ENCODE results near the gene MT1F. TPM values are rescaled to one million over a fixed set of nuclear protein-coding genes. Genes with fewer than 3 reads are reported as not detected.
"Not testable (repeated sequence)": the region's sequence is repeated elsewhere in the genome, so short reads cannot be mapped to it uniquely, and the experiment has no call there.

The MT1F gene
- polyA plus RNA-seq, 1 donor = 77.0 TPM

- Histone ChIP-seq H3K27ac (ENCODE audit: low read length) (no peak overlapping the region), H3K4me1 (ENCODE audit: control insufficient read depth, insufficient read depth, low read length) (peaks cover 13% of the 10 kb centered on the region), H3K9me3 (ENCODE audit: control insufficient read depth, low read depth, low read length) (no peaks in the 10 kb centered on the region), H3K27me3 (ENCODE audit: control insufficient read depth, insufficient read depth, low read length) (peaks cover 16% of the 10 kb centered on the region), H3K4me3 (ENCODE audit: low read length) (no peak overlapping the region), H3K36me3 (ENCODE audit: control insufficient read depth, insufficient read depth, low read length) (no peaks in the 10 kb centered on the region)
- no peak for DNase-seq
These were observed 44.1 kb upstream of the MT1F start for GRCh38 chr16:56613706-56614105.

GRCh38 chr16:56614549-56614991, 43.2 kb upstream of the MT1F start:
- peaks cover 5% of the 10 kb centered on the region for H3K4me1 ChIP-seq (ENCODE audit: control insufficient read depth, insufficient read depth, low read length)
- DNase-seq = no peak

GRCh38 chr16:56615353-56615752, 42.4 kb upstream of the MT1F start:
- H3K27ac ChIP-seq (ENCODE audit: low read length) = no peak overlapping the region
- peaks cover 22% of the 10 kb centered on the region for H3K27me3 ChIP-seq (ENCODE audit: control insufficient read depth, insufficient read depth, low read length)
- 100% methylated on average over 1 of the region's 3 CpGs for WGBS (ENCODE audit: insufficient coverage, low lambda C conversion rate)
- H3K4me1 ChIP-seq (ENCODE audit: control insufficient read depth, insufficient read depth, low read length) = peaks cover 1% of the 10 kb centered on the region
- no peaks in the 10 kb centered on the region for H3K9me3 ChIP-seq (ENCODE audit: control insufficient read depth, low read depth, low read length)
- H3K4me3 ChIP-seq (ENCODE audit: low read length) = no peak overlapping the region
- no peaks in the 10 kb centered on the region for H3K36me3 ChIP-seq (ENCODE audit: control insufficient read depth, insufficient read depth, low read length)
- no peak for DNase-seq

More at GRCh38 chr16:56614549-56614991, 43.2 kb upstream of the MT1F start:
- H3K36me3 ChIP-seq (ENCODE audit: control insufficient read depth, insufficient read depth, low read length) = no peaks in the 10 kb centered on the region
- no peak overlapping the region for H3K27ac ChIP-seq (ENCODE audit: low read length)
- no peak overlapping the region for H3K4me3 ChIP-seq (ENCODE audit: low read length)
- H3K27me3 ChIP-seq (ENCODE audit: control insufficient read depth, insufficient read depth, low read length) = peaks cover 22% of the 10 kb centered on the region
- no peaks in the 10 kb centered on the region for H3K9me3 ChIP-seq (ENCODE audit: control insufficient read depth, low read depth, low read length)

GRCh38 chr16:56616608-56617211, 41.0 kb upstream of the MT1F start:
- no peak overlapping the region for H3K27ac ChIP-seq (ENCODE audit: low read length)
- peaks cover 22% of the 10 kb centered on the region for H3K27me3 ChIP-seq (ENCODE audit: control insufficient read depth, insufficient read depth, low read length)
- no peaks in the 10 kb centered on the region for H3K9me3 ChIP-seq (ENCODE audit: control insufficient read depth, low read depth, low read length)
- no peak for DNase-seq
- WGBS (ENCODE audit: insufficient coverage, low lambda C conversion rate) = no CpG with 5 or more reads among the region's 23 CpGs
- H3K4me3 ChIP-seq (ENCODE audit: low read length) = peak overlapping the region; percentile 27
- H3K4me1 ChIP-seq (ENCODE audit: control insufficient read depth, insufficient read depth, low read length) = peaks cover 3% of the 10 kb centered on the region
- H3K36me3 ChIP-seq (ENCODE audit: control insufficient read depth, insufficient read depth, low read length) = no peaks in the 10 kb centered on the region

- Histone ChIP-seq H3K27ac (ENCODE audit: low read length) (no peak overlapping the region), H3K4me3 (ENCODE audit: low read length) (peak overlapping the region; percentile 27), H3K27me3 (ENCODE audit: control insufficient read depth, insufficient read depth, low read length) (peaks cover 22% of the 10 kb centered on the region), H3K36me3 (ENCODE audit: control insufficient read depth, insufficient read depth, low read length) (no peaks in the 10 kb centered on the region), H3K9me3 (ENCODE audit: control insufficient read depth, low read depth, low read length) (no peaks in the 10 kb centered on the region), H3K4me1 (ENCODE audit: control insufficient read depth, insufficient read depth, low read length) (peaks cover 3% of the 10 kb centered on the region)
- DNase-seq = peak; percentile 51 to 74
- WGBS (ENCODE audit: insufficient coverage, low lambda C conversion rate) = no CpG with 5 or more reads among the region's 41 CpGs
These were observed 40.3 kb upstream of the MT1F start for GRCh38 chr16:56617212-56618085.

GRCh38 chr16:56618138-56618537, 39.6 kb upstream of the MT1F start:
- no peaks in the 10 kb centered on the region for H3K9me3 ChIP-seq (ENCODE audit: control insufficient read depth, low read depth, low read length)
- no peak for DNase-seq
- H3K4me1 ChIP-seq (ENCODE audit: control insufficient read depth, insufficient read depth, low read length) = peaks cover 3% of the 10 kb centered on the region
- no peak overlapping the region for H3K27ac ChIP-seq (ENCODE audit: low read length)
- peaks cover 22% of the 10 kb centered on the region for H3K27me3 ChIP-seq (ENCODE audit: control insufficient read depth, insufficient read depth, low read length)
- no CpG with 5 or more reads among the region's 6 CpGs for WGBS (ENCODE audit: insufficient coverage, low lambda C conversion rate)
- H3K4me3 ChIP-seq (ENCODE audit: low read length) = no peak overlapping the region
- H3K36me3 ChIP-seq (ENCODE audit: control insufficient read depth, insufficient read depth, low read length) = no peaks in the 10 kb centered on the region

GRCh38 chr16:56620339-56620897, 37.3 kb upstream of the MT1F start:
- no peaks in the 10 kb centered on the region for H3K36me3 ChIP-seq (ENCODE audit: control insufficient read depth, insufficient read depth, low read length)
- H3K4me3 ChIP-seq (ENCODE audit: low read length) = no peak overlapping the region
- WGBS (ENCODE audit: insufficient coverage, low lambda C conversion rate) = no CpG with 5 or more reads among the region's 8 CpGs
- no peak for DNase-seq
- H3K4me1 ChIP-seq (ENCODE audit: control insufficient read depth, insufficient read depth, low read length) = peaks cover 3% of the 10 kb centered on the region
- no peaks in the 10 kb centered on the region for H3K9me3 ChIP-seq (ENCODE audit: control insufficient read depth, low read depth, low read length)
- no peak overlapping the region for H3K27ac ChIP-seq (ENCODE audit: low read length)
- H3K27me3 ChIP-seq (ENCODE audit: control insufficient read depth, insufficient read depth, low read length) = peaks cover 24% of the 10 kb centered on the region

- DNase-seq; H3K4me3 ChIP-seq (ENCODE audit: low read length); H3K36me3 ChIP-seq (ENCODE audit: control insufficient read depth, insufficient read depth, low read length); H3K27ac ChIP-seq (ENCODE audit: low read length); H3K4me1 ChIP-seq (ENCODE audit: control insufficient read depth, insufficient read depth, low read length); H3K9me3 ChIP-seq (ENCODE audit: control insufficient read depth, low read depth, low read length): not testable (repeated sequence)
- peaks cover 32% of the 10 kb centered on the region for H3K27me3 ChIP-seq (ENCODE audit: control insufficient read depth, insufficient read depth, low read length)
- no CpG with 5 or more reads among the region's 4 CpGs for WGBS (ENCODE audit: insufficient coverage, low lambda C conversion rate)
These were observed 35.9 kb upstream of the MT1F start for GRCh38 chr16:56621665-56622445.

GRCh38 chr16:56623184-56623583, 34.6 kb upstream of the MT1F start:
- DNase-seq; H3K27ac ChIP-seq (ENCODE audit: low read length); H3K36me3 ChIP-seq (ENCODE audit: control insufficient read depth, insufficient read depth, low read length); H3K4me3 ChIP-seq (ENCODE audit: low read length); H3K9me3 ChIP-seq (ENCODE audit: control insufficient read depth, low read depth, low read length): not testable (repeated sequence)
- WGBS (ENCODE audit: insufficient coverage, low lambda C conversion rate) = no CpG with 5 or more reads among the region's 5 CpGs
- Histone ChIP-seq H3K4me1 (ENCODE audit: control insufficient read depth, insufficient read depth, low read length) (peaks cover 11% of the 10 kb centered on the region), H3K27me3 (ENCODE audit: control insufficient read depth, insufficient read depth, low read length) (peaks cover 21% of the 10 kb centered on the region)

GRCh38 chr16:56623637-56624036, 34.1 kb upstream of the MT1F start:
- Histone ChIP-seq H3K4me1 (ENCODE audit: control insufficient read depth, insufficient read depth, low read length) (peaks cover 11% of the 10 kb centered on the region), H3K9me3 (ENCODE audit: control insufficient read depth, low read depth, low read length) (no peaks in the 10 kb centered on the region), H3K27me3 (ENCODE audit: control insufficient read depth, insufficient read depth, low read length) (peaks cover 19% of the 10 kb centered on the region), H3K36me3 (ENCODE audit: control insufficient read depth, insufficient read depth, low read length) (no peaks in the 10 kb centered on the region), H3K4me3 (ENCODE audit: low read length) (no peak overlapping the region), H3K27ac (ENCODE audit: low read length) (no peak overlapping the region)
- DNase-seq = no peak
- no CpG with 5 or more reads among the region's 2 CpGs for WGBS (ENCODE audit: insufficient coverage, low lambda C conversion rate)
